Uterus (tissue), 2 donors: ENCODE results near the gene B4GALNT3.

ENCODE experiments used
- POLR2A ChIP-seq, 2 donors: fragments of 450-650 bp; IDR thresholded peaks; one replicate each; pipeline ENCODE4 v1.6.1; 2016; ENCODE audit warnings: antibody characterized with exemption in 2 of 2, mild to moderate bottlenecking in 1 of 2, moderate library complexity in 1 of 2
- TF ChIP-seq, protein P1 (sequence below), 4 experiments: fragments of 200-600 bp in 2 of 4; fragments of 450-650 bp in 2 of 4; sonication (generic) in 2 of 4; IDR thresholded peaks; one replicate each; pipeline ENCODE4 v1.5.1; 2016 to 2019; ENCODE audit warnings: antibody characterized with exemption in 4 of 4, mild to moderate bottlenecking in 2 of 4, moderate library complexity in 1 of 4

DNA sequence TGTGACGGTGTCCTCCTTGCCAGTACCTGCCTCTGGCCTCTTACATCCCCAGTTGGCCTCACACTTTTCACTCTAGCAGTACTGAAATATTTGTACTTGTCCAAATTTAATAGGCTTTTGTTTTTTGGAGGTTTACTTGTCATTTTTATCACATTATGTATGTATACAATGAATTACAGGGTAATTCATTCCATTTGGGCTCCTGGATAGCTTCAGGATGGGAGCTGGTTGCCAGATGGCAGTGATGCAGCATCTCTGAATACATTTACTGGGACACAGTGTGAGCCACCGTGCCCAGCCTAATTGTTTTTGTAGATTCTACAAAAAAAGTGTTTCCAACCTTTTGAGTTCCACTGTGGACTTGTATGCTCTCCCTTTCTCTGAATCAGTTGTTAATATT lies 44.9 kb upstream of the B4GALNT3 start:
- TF ChIP-seq POLR2A (IDR thresholded peaks at IDR 0.05) = no peak
- TF ChIP-seq, protein P1, sequence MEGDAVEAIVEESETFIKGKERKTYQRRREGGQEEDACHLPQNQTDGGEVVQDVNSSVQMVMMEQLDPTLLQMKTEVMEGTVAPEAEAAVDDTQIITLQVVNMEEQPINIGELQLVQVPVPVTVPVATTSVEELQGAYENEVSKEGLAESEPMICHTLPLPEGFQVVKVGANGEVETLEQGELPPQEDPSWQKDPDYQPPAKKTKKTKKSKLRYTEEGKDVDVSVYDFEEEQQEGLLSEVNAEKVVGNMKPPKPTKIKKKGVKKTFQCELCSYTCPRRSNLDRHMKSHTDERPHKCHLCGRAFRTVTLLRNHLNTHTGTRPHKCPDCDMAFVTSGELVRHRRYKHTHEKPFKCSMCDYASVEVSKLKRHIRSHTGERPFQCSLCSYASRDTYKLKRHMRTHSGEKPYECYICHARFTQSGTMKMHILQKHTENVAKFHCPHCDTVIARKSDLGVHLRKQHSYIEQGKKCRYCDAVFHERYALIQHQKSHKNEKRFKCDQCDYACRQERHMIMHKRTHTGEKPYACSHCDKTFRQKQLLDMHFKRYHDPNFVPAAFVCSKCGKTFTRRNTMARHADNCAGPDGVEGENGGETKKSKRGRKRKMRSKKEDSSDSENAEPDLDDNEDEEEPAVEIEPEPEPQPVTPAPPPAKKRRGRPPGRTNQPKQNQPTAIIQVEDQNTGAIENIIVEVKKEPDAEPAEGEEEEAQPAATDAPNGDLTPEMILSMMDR (IDR thresholded peaks at IDR 0.05) = no peak
